Spleen (tissue), 11 donors: ENCODE results near the gene DNM1L. TPM values are rescaled to one million over a fixed set of nuclear protein-coding genes. Genes with fewer than 3 reads are reported as not detected.
A peak's percentile ranks its signal among the peaks of the same experiment; 100 is the strongest.

ENCODE experiments used
- DNase-seq: peaks from one replicate; pipeline ENCODE4 v3.0.0-alpha.2; 2020
- H3K27ac ChIP-seq, 8 donors: fragments of 200-600 bp; sonication (generic) in 7 of 8; 1 replicate in 4 of 8; 2 replicates in 4 of 8; pipeline versions ENCODE4 v1.5.0 to v1.8.0; 2016 to 2021; ENCODE audit warnings: inconsistent platforms in 4 of 8, mild to moderate bottlenecking in 4 of 8, moderate library complexity in 1 of 8
- H3K27me3 ChIP-seq, 7 donors: fragments of 200-600 bp; sonication (generic) in 6 of 7; replicated peaks in 1 of 7; 1 replicate in 4 of 7; 2 replicates in 3 of 7; pipeline versions ENCODE4 v1.5.0 to v1.8.0; 2016 to 2021; ENCODE audit warnings: inconsistent platforms in 3 of 7, mild to moderate bottlenecking in 1 of 7
- H3K36me3 ChIP-seq, 6 donors: fragments of 200-600 bp; sonication (generic) in 5 of 6; 1 replicate in 4 of 6; 2 replicates in 2 of 6; pipeline versions ENCODE4 v1.5.0 to v1.8.0; 2016 to 2021; ENCODE audit warnings: inconsistent platforms in 2 of 6
- H3K4me1 ChIP-seq, 6 donors: fragments of 200-600 bp; sonication (generic) in 5 of 6; 1 replicate in 3 of 6; 2 replicates in 3 of 6; pipeline versions ENCODE4 v1.5.0 to v1.8.0; 2016 to 2021; ENCODE audit warnings: inconsistent platforms in 3 of 6
- H3K4me3 ChIP-seq, 8 donors: fragments of 200-600 bp; sonication (generic) in 7 of 8; 1 replicate in 4 of 8; 2 replicates in 4 of 8; pipeline versions ENCODE4 v1.5.0 to v1.8.0; 2016 to 2021; ENCODE audit warnings: inconsistent platforms in 4 of 8, mild to moderate bottlenecking in 4 of 8, moderate library complexity in 2 of 8
- H3K9me3 ChIP-seq, 8 donors: fragments of 200-600 bp; sonication (generic) in 7 of 8; 1 replicate in 4 of 8; 2 replicates in 4 of 8; pipeline versions ENCODE4 v1.5.0 to v1.8.0; 2016 to 2021; ENCODE audit warnings: inconsistent platforms in 4 of 8
- CTCF ChIP-seq, 11 experiments: fragments of 200-600 bp in 7 of 11; fragments of 450-650 bp in 4 of 11; sonication (generic) in 4 of 11; IDR thresholded peaks in 8 of 11; conservative IDR thresholded peaks in 3 of 11; 1 replicate in 7 of 11; 2 replicates in 4 of 11; pipeline versions ENCODE4 v1.4.0 to v1.8.0; 2016 to 2021; ENCODE audit warnings: antibody characterized with exemption in 11 of 11, inconsistent platforms in 4 of 11, mild to moderate bottlenecking in 1 of 11
- POLR2A ChIP-seq, 3 donors: fragments of 450-650 bp; IDR thresholded peaks; one replicate each; pipeline ENCODE4 v1.5.1; 2017; ENCODE audit warnings: antibody characterized with exemption in 3 of 3, mild to moderate bottlenecking in 1 of 3
- POLR2AphosphoS5 ChIP-seq, 3 donors: sonication (generic); formaldehyde crosslinking; IDR thresholded peaks; one replicate each; pipeline ENCODE4 v1.5.1; 2017; ENCODE audit warnings: antibody characterized with exemption in 3 of 3
- WGBS, 5 donors: extraction: QIAGEN DNeasy Blood & Tissue Kit in 3 of 5; methylation state at CpG; one replicate each; pipeline versions ENCODE4 v1.1.5 to v1.1.7; 2013 to 2018; 5-methylcytosine and 5-hydroxymethylcytosine counted together
- intact Hi-C: fragments of 100-400 bp; cut with DNase I; formaldehyde crosslinking; loops from one replicate; pipeline ENCODE4 v1.15.0; 2023; ENCODE audit warnings: low total_unique reads
- polyA plus RNA-seq, 3 donors: library from polyadenylated mRNA; stranded (reverse); fragments of 200-250 nt; gene quantifications; one replicate each; pipeline ENCODE4 v1.2.1, GENCODE V29; 2013
- total RNA-seq, 7 donors: library from RNA; depleted of rRNA in 3 of 7; stranded (reverse); fragments of >200 nt in 3 of 7; fragmentation: NEBNext Ultra II Directional in 4 of 7; extraction: Animal tissue kit (Norgen Biotek cat#: 25700) in 4 of 7; gene quantifications; one replicate each; pipeline versions ENCODE4 v1.1.0 to v1.2.1, GENCODE V29; 2016 to 2021
- donor health status: healthy with polysubstance abuse.
- donor health status: DM: no; HTN: no; CAD: no; lungs with moderate emphysema.
- donor health status: DM: no; HTN: no; CAD: no.
- donor health status: Bipolar disorder and iron deficiency.
- donor health status: healthy.
- donor health status: DM: no; HTN: no; CAD: no.
- donor health status: DM: yes; HTN: yes; CAD: no.

The DNM1L gene
- total and polyA plus RNA-seq, 10 donors = 19.2 to 73.7 (median 47.8) TPM

GRCh38 chr12:32669584-32669983 lies 9.5 kb upstream of the DNM1L start:
- Histone ChIP-seq H3K4me3 (no peak overlapping the region), H3K36me3 (no peaks in the 10 kb centered on the region), H3K4me1 (peaks cover 0 to 16% (median 0%) of the 10 kb centered on the region in 6 donors), H3K9me3 (peaks cover 0 to 14% (median 9%) of the 10 kb centered on the region in 8 donors), H3K27me3 (no peaks in the 10 kb centered on the region), H3K27ac (no peak overlapping the region)
- TF ChIP-seq POLR2AphosphoS5 (IDR thresholded peaks at IDR 0.05) (no peak), POLR2A (IDR thresholded peaks at IDR 0.05) (no peak), CTCF (IDR thresholded peaks at IDR 0.05 in 8 of 11, conservative IDR thresholded peaks at IDR 0.05 in 3 of 11) (no peak)
- intact Hi-C loops = loop anchor here (10.0 kb wide), 1 partner anchor 305 kb away; no protein-coding TSS in a partner anchor
- no peak for DNase-seq
- WGBS, 5 donors = 91 to 100% (median 97%) methylated on average over 1 of the region's 1 CpG

GRCh38 chr12:32671930-32672780 lies 6.9 kb upstream of the DNM1L start:
- Histone ChIP-seq H3K4me3 (no peak overlapping the region), H3K36me3 (no peaks in the 10 kb centered on the region), H3K27me3 (no peaks in the 10 kb centered on the region), H3K9me3 (peaks cover 0 to 14% (median 9%) of the 10 kb centered on the region in 8 donors), H3K4me1 (peaks cover 0 to 28% (median 5%) of the 10 kb centered on the region in 6 donors), H3K27ac (no peak overlapping the region)
- no peak for DNase-seq
- intact Hi-C loops = loop anchor here (10.0 kb wide), 1 partner anchor 1017 kb away; the partner anchor contains the start of gene ETFBKMT
- TF ChIP-seq CTCF (IDR thresholded peaks at IDR 0.05 in 8 of 11, conservative IDR thresholded peaks at IDR 0.05 in 3 of 11) = peak in 9 of 11 experiments; percentile 22 to 53 (median 41)
- no peak for TF ChIP-seq POLR2AphosphoS5 (IDR thresholded peaks at IDR 0.05)
- no peak for TF ChIP-seq POLR2A (IDR thresholded peaks at IDR 0.05)
- WGBS, 5 donors = 52 to 58% (median 56%) methylated on average over 11 of the region's 11 CpGs

- H3K9me3 ChIP-seq = no peaks in the 10 kb centered on the region
- no peaks in the 10 kb centered on the region for H3K27me3 ChIP-seq
- peaks cover 8 to 46% (median 25%) of the 10 kb centered on the region in 6 donors for H3K4me1 ChIP-seq
- 0 to 1% (median 0%) methylated on average over 14 of the region's 14 CpGs for WGBS, 5 donors
- DNase-seq = no peak
- H3K4me3 ChIP-seq = peak overlapping the region; percentile 84 to 99 (median 96)
- TF ChIP-seq POLR2AphosphoS5 (IDR thresholded peaks at IDR 0.05) = no peak
- TF ChIP-seq CTCF (IDR thresholded peaks at IDR 0.05 in 8 of 11, conservative IDR thresholded peaks at IDR 0.05 in 3 of 11) = no peak
- no peak for TF ChIP-seq POLR2A (IDR thresholded peaks at IDR 0.05)
- peak overlapping the region; percentile 85 to 96 (median 92) for H3K27ac ChIP-seq
- intact Hi-C loops = loop anchor here (10.0 kb wide), 1 partner anchor 1025 kb away; the partner anchor contains the start of gene ETFBKMT
- peaks cover 0 to 17% (median 0%) of the 10 kb centered on the region in 6 donors for H3K36me3 ChIP-seq
Observed at GRCh38 chr12:32679920-32680237, 778 bp downstream of the DNM1L start.

GRCh38 chr12:32680787-32681186 lies 1.7 kb downstream of the DNM1L start:
- no peak for DNase-seq

More at GRCh38 chr12:32680787-32681186, 1.7 kb downstream of the DNM1L start:
- intact Hi-C loops = no loop called here
- H3K9me3 ChIP-seq = no peaks in the 10 kb centered on the region
- peaks cover 8 to 38% (median 21%) of the 10 kb centered on the region in 6 donors for H3K4me1 ChIP-seq
- H3K27me3 ChIP-seq = no peaks in the 10 kb centered on the region
- peak overlapping the region in 2 of 8 donors; percentile 84 to 97 for H3K4me3 ChIP-seq
- TF ChIP-seq CTCF (IDR thresholded peaks at IDR 0.05 in 8 of 11, conservative IDR thresholded peaks at IDR 0.05 in 3 of 11) (no peak), POLR2AphosphoS5 (IDR thresholded peaks at IDR 0.05) (no peak), POLR2A (IDR thresholded peaks at IDR 0.05) (no peak)
- peaks cover 0 to 26% (median 2%) of the 10 kb centered on the region in 6 donors for H3K36me3 ChIP-seq
- H3K27ac ChIP-seq = peak overlapping the region in 1 of 8 donors; percentile 96
